ENCODE data around the gene CORIN. TPM values are rescaled to one million over a fixed set of nuclear protein-coding genes. Genes with fewer than 3 reads are reported as not detected.

The CORIN gene
- polyA plus RNA-seq, 1 of the 3 experiments (the other 2 are of a cell fraction) = 1.1 TPM

DNA sequence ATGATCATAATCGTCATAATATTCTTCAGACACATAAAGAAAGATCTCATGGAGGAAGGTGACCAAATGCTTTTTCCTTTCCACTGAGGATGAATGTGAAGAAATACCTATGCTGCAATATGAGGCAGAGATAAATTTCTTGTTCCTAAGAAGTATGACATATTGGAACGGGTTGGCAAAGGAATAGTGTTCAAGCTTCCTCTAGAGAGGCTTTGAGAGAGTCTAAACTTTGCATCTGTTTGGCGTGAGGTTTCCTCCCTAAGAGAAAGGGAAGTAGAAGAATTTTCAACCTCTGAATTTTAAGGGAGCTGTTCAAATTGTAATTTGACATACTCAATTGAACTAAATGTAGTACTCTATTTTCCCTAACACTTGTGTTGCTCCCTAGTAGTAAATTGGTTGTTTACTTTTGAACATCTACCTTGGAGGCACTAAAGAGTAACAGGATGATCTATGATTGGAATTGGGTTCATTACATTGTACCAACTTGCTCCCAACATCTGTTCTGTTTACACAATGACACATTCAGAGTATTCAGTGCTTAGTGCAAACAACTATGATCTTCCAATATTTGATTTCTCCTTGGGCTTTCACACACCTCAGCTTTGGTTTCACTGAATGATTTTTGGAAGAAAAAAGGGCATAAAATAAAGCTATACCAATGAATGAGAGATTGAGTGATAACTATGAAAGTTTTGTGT is 122.0 kb downstream of the CORIN start:
- H3K4me2 ChIP-seq = no peak overlapping the region
- H3K79me2 ChIP-seq (ENCODE audit: insufficient read depth) = no peaks in the 10 kb centered on the region
- H2AFZ ChIP-seq (ENCODE audit: low read depth) = no peak overlapping the region
- no peaks in the 10 kb centered on the region for H3K9me2 ChIP-seq
- no peaks in the 10 kb centered on the region for H3F3A ChIP-seq (replicated peaks; ENCODE audit: insufficient read depth)
- H3K27me3 ChIP-seq (ENCODE audit: insufficient read depth) = 0 out of 2 replicates have a peak, but pooled peaks cover 6% of the 10 kb centered on the region
- H4K20me1 ChIP-seq (ENCODE audit: insufficient read depth) = no peaks in the 10 kb centered on the region
- DNase-seq = no peak
- no peaks in the 10 kb centered on the region for H3K9me3 ChIP-seq
- H3K27ac ChIP-seq (ENCODE audit: low read depth in 2 of 2, low read length in 1 of 2) = no peak overlapping the region
- POLR2A ChIA-PET = no interaction called here
- CTCF ChIA-PET = interaction anchor here (0.9 to 21.9 kb wide), 5 partner anchors 11 to 123 kb away, joined by 3 to 417 read pairs (median 4); partner anchors contain the start of gene CORIN
- H3K36me3 ChIP-seq (replicated peaks in 1 of 2; ENCODE audit: control insufficient read depth in 1 of 2, insufficient read depth in 2 of 2, low read length in 1 of 2) = no peaks in the 10 kb centered on the region
- no peak overlapping the region for H3K9ac ChIP-seq
- no peak overlapping the region for H3K4me3 ChIP-seq (ENCODE audit: low read depth in 2 of 2, low read length in 1 of 2)
- 69% methylated on average over 3 of the region's 3 CpGs for WGBS (ENCODE audit: low lambda C conversion rate)
- no peak for TF ChIP-seq NRF1 (IDR thresholded peaks at IDR 0.05; ENCODE audit: low read depth, low read length)
- no peak for TF ChIP-seq SIN3A (IDR thresholded peaks at IDR 0.05; ENCODE audit: borderline replicate concordance, low read depth, low read length)
- TF ChIP-seq MEF2A (IDR thresholded peaks at IDR 0.05; ENCODE audit: borderline replicate concordance, low read depth) = no peak
- TF ChIP-seq, protein P1, sequence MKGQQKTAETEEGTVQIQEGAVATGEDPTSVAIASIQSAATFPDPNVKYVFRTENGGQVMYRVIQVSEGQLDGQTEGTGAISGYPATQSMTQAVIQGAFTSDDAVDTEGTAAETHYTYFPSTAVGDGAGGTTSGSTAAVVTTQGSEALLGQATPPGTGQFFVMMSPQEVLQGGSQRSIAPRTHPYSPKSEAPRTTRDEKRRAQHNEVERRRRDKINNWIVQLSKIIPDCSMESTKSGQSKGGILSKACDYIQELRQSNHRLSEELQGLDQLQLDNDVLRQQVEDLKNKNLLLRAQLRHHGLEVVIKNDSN (IDR thresholded peaks at IDR 0.05; ENCODE audit: borderline replicate concordance, low read depth) = no peak
- TF ChIP-seq GABPA (IDR thresholded peaks at IDR 0.05; ENCODE audit: low read depth) = no peak
- TF ChIP-seq, protein P2, sequence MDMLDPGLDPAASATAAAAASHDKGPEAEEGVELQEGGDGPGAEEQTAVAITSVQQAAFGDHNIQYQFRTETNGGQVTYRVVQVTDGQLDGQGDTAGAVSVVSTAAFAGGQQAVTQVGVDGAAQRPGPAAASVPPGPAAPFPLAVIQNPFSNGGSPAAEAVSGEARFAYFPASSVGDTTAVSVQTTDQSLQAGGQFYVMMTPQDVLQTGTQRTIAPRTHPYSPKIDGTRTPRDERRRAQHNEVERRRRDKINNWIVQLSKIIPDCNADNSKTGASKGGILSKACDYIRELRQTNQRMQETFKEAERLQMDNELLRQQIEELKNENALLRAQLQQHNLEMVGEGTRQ (IDR thresholded peaks at IDR 0.05; ENCODE audit: borderline replicate concordance, low read depth, low read length) = no peak
- TF ChIP-seq, protein P3, sequence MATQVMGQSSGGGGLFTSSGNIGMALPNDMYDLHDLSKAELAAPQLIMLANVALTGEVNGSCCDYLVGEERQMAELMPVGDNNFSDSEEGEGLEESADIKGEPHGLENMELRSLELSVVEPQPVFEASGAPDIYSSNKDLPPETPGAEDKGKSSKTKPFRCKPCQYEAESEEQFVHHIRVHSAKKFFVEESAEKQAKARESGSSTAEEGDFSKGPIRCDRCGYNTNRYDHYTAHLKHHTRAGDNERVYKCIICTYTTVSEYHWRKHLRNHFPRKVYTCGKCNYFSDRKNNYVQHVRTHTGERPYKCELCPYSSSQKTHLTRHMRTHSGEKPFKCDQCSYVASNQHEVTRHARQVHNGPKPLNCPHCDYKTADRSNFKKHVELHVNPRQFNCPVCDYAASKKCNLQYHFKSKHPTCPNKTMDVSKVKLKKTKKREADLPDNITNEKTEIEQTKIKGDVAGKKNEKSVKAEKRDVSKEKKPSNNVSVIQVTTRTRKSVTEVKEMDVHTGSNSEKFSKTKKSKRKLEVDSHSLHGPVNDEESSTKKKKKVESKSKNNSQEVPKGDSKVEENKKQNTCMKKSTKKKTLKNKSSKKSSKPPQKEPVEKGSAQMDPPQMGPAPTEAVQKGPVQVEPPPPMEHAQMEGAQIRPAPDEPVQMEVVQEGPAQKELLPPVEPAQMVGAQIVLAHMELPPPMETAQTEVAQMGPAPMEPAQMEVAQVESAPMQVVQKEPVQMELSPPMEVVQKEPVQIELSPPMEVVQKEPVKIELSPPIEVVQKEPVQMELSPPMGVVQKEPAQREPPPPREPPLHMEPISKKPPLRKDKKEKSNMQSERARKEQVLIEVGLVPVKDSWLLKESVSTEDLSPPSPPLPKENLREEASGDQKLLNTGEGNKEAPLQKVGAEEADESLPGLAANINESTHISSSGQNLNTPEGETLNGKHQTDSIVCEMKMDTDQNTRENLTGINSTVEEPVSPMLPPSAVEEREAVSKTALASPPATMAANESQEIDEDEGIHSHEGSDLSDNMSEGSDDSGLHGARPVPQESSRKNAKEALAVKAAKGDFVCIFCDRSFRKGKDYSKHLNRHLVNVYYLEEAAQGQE (IDR thresholded peaks at IDR 0.05; ENCODE audit: low read depth, low read length) = no peak
- no peak for TF ChIP-seq FOSL2 (IDR thresholded peaks at IDR 0.05; ENCODE audit: borderline replicate concordance, low read depth)
- TF ChIP-seq, protein P4, sequence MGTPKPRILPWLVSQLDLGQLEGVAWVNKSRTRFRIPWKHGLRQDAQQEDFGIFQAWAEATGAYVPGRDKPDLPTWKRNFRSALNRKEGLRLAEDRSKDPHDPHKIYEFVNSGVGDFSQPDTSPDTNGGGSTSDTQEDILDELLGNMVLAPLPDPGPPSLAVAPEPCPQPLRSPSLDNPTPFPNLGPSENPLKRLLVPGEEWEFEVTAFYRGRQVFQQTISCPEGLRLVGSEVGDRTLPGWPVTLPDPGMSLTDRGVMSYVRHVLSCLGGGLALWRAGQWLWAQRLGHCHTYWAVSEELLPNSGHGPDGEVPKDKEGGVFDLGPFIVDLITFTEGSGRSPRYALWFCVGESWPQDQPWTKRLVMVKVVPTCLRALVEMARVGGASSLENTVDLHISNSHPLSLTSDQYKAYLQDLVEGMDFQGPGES (IDR thresholded peaks at IDR 0.05; ENCODE audit: low read depth, low read length) = no peak
- TF ChIP-seq EZH2phosphoT487 (IDR thresholded peaks at IDR 0.05; ENCODE audit: borderline replicate concordance, low read depth) = no peak
- no peak for TF ChIP-seq FOXM1 (IDR thresholded peaks at IDR 0.05; ENCODE audit: low read depth)
- TF ChIP-seq, protein P5, sequence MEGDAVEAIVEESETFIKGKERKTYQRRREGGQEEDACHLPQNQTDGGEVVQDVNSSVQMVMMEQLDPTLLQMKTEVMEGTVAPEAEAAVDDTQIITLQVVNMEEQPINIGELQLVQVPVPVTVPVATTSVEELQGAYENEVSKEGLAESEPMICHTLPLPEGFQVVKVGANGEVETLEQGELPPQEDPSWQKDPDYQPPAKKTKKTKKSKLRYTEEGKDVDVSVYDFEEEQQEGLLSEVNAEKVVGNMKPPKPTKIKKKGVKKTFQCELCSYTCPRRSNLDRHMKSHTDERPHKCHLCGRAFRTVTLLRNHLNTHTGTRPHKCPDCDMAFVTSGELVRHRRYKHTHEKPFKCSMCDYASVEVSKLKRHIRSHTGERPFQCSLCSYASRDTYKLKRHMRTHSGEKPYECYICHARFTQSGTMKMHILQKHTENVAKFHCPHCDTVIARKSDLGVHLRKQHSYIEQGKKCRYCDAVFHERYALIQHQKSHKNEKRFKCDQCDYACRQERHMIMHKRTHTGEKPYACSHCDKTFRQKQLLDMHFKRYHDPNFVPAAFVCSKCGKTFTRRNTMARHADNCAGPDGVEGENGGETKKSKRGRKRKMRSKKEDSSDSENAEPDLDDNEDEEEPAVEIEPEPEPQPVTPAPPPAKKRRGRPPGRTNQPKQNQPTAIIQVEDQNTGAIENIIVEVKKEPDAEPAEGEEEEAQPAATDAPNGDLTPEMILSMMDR (IDR thresholded peaks at IDR 0.05) = no peak
- no peaks in the 10 kb centered on the region; a peak in 1 of 4 replicates for H3K4me1 ChIP-seq (ENCODE audit: control insufficient read depth in 1 of 2, insufficient read depth in 2 of 2, low read depth in 1 of 2, low read length in 1 of 2)

Measured in SK-N-SH (cell line).